Caco-2 (cell line): ENCODE measurements around the gene ESYT1. TPM values are rescaled to one million over a fixed set of nuclear protein-coding genes. Genes with fewer than 3 reads are reported as not detected.

Experiments used
- BruUV-seq: library from RNA; stranded (reverse); fragments of 400-500 nt; replicated peaks from 2 replicates; lab custom pipeline; 2021; lab: Mats Ljungman, UMichigan
- CTCF ChIA-PET: fragments of 300-600 bp; sonication (Branson Sonifier 250); formaldehyde crosslinking; loops from one replicate; lab custom pipeline; 2022; ENCODE audit warnings: antibody characterized with exemption; lab: Charles Lee
- POLR2A ChIA-PET: fragments of 300-600 bp; sonication (Branson Sonifier 250); formaldehyde crosslinking; loops from one replicate; lab custom pipeline; 2022; ENCODE audit warnings: antibody characterized with exemption; lab: Charles Lee
- DNase-seq, 2 experiments: peaks; one replicate each; pipeline versions ENCODE4 v3.0.0 to v3.0.0-alpha.2; 2020 to 2022
- H3K27me3 ChIP-seq: replicated peaks from 2 replicates; pipeline ENCODE4 v1.6.0; 2011; ENCODE audit warnings: low read length; ENCODE audit not compliant: control insufficient read depth, insufficient read depth
- H3K36me3 ChIP-seq: 2 replicates; pipeline ENCODE4 v1.5.1; 2011; ENCODE audit warnings: low read length; ENCODE audit not compliant: control insufficient read depth, insufficient read depth
- H3K4me1 ChIP-seq: fragments of 250-450 bp; sonication (Bioruptor Pico); 2 replicates; pipeline ENCODE4 v1.5.1; 2020; ENCODE audit warnings: mild to moderate bottlenecking
- H3K4me3 ChIP-seq: 2 replicates; pipeline ENCODE4 v1.5.1; 2011; ENCODE audit warnings: low read depth, mild to moderate bottlenecking, control low read depth, low read length
- H3K9me3 ChIP-seq: fragments of 250-450 bp; sonication (Bioruptor Pico); 2 replicates; pipeline ENCODE4 v1.5.1; 2020; ENCODE audit warnings: mild to moderate bottlenecking, moderate library complexity
- H3K27ac Mint-ChIP-seq: one replicate; pipeline ENCODE4 v1.8.0; 2022; ENCODE audit warnings: mixed read lengths; ENCODE audit not compliant: unreplicated experiment
- H3K27me3 Mint-ChIP-seq: one replicate; pipeline ENCODE4 v1.8.0; 2022; ENCODE audit warnings: mixed read lengths; ENCODE audit not compliant: insufficient read depth, unreplicated experiment
- H3K36me3 Mint-ChIP-seq: one replicate; pipeline ENCODE4 v1.8.0; 2022; ENCODE audit warnings: mild to moderate bottlenecking, mixed read lengths; ENCODE audit not compliant: insufficient read depth, unreplicated experiment
- H3K4me1 Mint-ChIP-seq: one replicate; pipeline ENCODE4 v1.8.0; 2022; ENCODE audit warnings: low read depth, mixed read lengths; ENCODE audit not compliant: unreplicated experiment
- H3K4me3 Mint-ChIP-seq: one replicate; pipeline ENCODE4 v1.8.0; 2022; ENCODE audit warnings: mild to moderate bottlenecking, moderate library complexity, mixed read lengths; ENCODE audit not compliant: unreplicated experiment
- H3K9me3 Mint-ChIP-seq: one replicate; pipeline ENCODE4 v1.8.0; 2022; ENCODE audit warnings: mixed read lengths; ENCODE audit not compliant: unreplicated experiment
- CTCF ChIP-seq, 2 experiments: fragments of 200-600 bp in 1 of 2; IDR thresholded peaks; 1 replicate in 1 of 2; 2 replicates in 1 of 2; pipeline versions ENCODE4 v1.5.1 to v1.8.0; 2011 to 2022; ENCODE audit warnings: antibody characterized with exemption in 1 of 2, control low read depth in 1 of 2, inconsistent platforms in 1 of 2, low read depth in 1 of 2, low read length in 1 of 2, mild to moderate bottlenecking in 1 of 2, moderate library complexity in 1 of 2; ENCODE audit not compliant: insufficient read depth in 1 of 2, severe bottlenecking in 1 of 2, unreplicated experiment in 1 of 2
- intact Hi-C: fragments of 100-400 bp; cut with micrococcal nuclease; formaldehyde crosslinking; loops from one replicate; pipeline ENCODE4 v1.10.0; 2022; ENCODE audit not compliant: unreplicated experiment
- total RNA-seq: library from RNA; stranded (reverse); gene quantifications from 2 replicates; pipeline ENCODE4 v1.2.3, GENCODE V29; 2022

The ESYT1 gene
- total RNA-seq, 1 experiment from 2014 or later: 79.0 TPM

GRCh38 chr12:56122637-56123036 lies 5.4 kb upstream of the ESYT1 start:
- H3K4me3 ChIP-seq: no peak overlapping the region
- DNase-seq: peak in 1 of 2 experiments; percentile 27

GRCh38 chr12:56124133-56124532 lies 3.9 kb upstream of the ESYT1 start:
- BruUV-seq: no TSS peak
- Histone ChIP-seq H3K36me3 (no peaks in the 10 kb centered on the region), H3K4me1 (peaks cover 25% of the 10 kb centered on the region), H3K27me3 (no peaks in the 10 kb centered on the region), H3K4me3 (no peak overlapping the region), H3K9me3 (no peaks in the 10 kb centered on the region)
- Mint-ChIP-seq H3K4me1 (peaks cover 28% of the 10 kb centered on the region), H3K36me3 (peaks cover 26% of the 10 kb centered on the region), H3K27ac (peak overlapping the region; percentile 19), H3K27me3 (no peaks in the 10 kb centered on the region), H3K9me3 (no peaks in the 10 kb centered on the region), H3K4me3 (no peak overlapping the region)
- intact Hi-C loops: no loop called here
- CTCF ChIA-PET: interaction anchor here (0.6 to 1.2 kb wide), 3 partner anchors 19 to 179 kb away, joined by 3 to 4 read pairs (median 3); partner anchors contain the start of gene SMARCC2
- DNase-seq: no peak
- POLR2A ChIA-PET: no interaction called here
- TF ChIP-seq CTCF (IDR thresholded peaks at IDR 0.05; ENCODE audit: insufficient read depth in 1 of 2, low read depth in 1 of 2, low read length in 1 of 2, severe bottlenecking in 1 of 2, unreplicated experiment in 1 of 2): no peak

More at GRCh38 chr12:56122637-56123036, 5.4 kb upstream of the ESYT1 start:
- peak overlapping the region; percentile 35 for H3K27ac Mint-ChIP-seq
- ChIA-PET CTCF (no interaction called here), POLR2A (interaction anchor here (0.9 kb wide), 1 partner anchor 99 kb away, joined by 4 read pairs; the partner anchor contains the start of gene RNF41)
- no peaks in the 10 kb centered on the region for H3K36me3 ChIP-seq
- H3K4me1 ChIP-seq: peaks cover 30% of the 10 kb centered on the region
- H3K4me1 Mint-ChIP-seq: peaks cover 31% of the 10 kb centered on the region
- intact Hi-C loops: no loop called here
- peaks cover 24% of the 10 kb centered on the region for H3K36me3 Mint-ChIP-seq
- no peak for TF ChIP-seq CTCF (IDR thresholded peaks at IDR 0.05; ENCODE audit: insufficient read depth in 1 of 2, low read depth in 1 of 2, low read length in 1 of 2, severe bottlenecking in 1 of 2, unreplicated experiment in 1 of 2)
- H3K27me3 ChIP-seq: no peaks in the 10 kb centered on the region
- H3K9me3 Mint-ChIP-seq: no peaks in the 10 kb centered on the region
- BruUV-seq: no TSS peak
- no peaks in the 10 kb centered on the region for H3K9me3 ChIP-seq
- no peak overlapping the region for H3K4me3 Mint-ChIP-seq
- H3K27me3 Mint-ChIP-seq: no peaks in the 10 kb centered on the region

- Mint-ChIP-seq H3K27me3 (no peaks in the 10 kb centered on the region), H3K9me3 (no peaks in the 10 kb centered on the region), H3K4me3 (peak overlapping the region; percentile 89), H3K36me3 (peaks cover 50% of the 10 kb centered on the region), H3K27ac (peak overlapping the region; percentile 91), H3K4me1 (peaks cover 35% of the 10 kb centered on the region)
- DNase-seq: no peak
- Histone ChIP-seq H3K4me3 (0 out of 2 replicates have a peak overlapping the region, but pooled peaks have one; percentile 40), H3K4me1 (peaks cover 29% of the 10 kb centered on the region), H3K36me3 (peaks cover 4% of the 10 kb centered on the region), H3K9me3 (no peaks in the 10 kb centered on the region), H3K27me3 (no peaks in the 10 kb centered on the region)
- no peak for TF ChIP-seq CTCF (IDR thresholded peaks at IDR 0.05; ENCODE audit: insufficient read depth in 1 of 2, low read depth in 1 of 2, low read length in 1 of 2, severe bottlenecking in 1 of 2, unreplicated experiment in 1 of 2)
- intact Hi-C loops: loop anchor here (1.0 to 2.0 kb wide), 4 partner anchors 62 to 140 kb away; partner anchors contain the start of genes ANKRD52, COQ10A, NABP2 and SMARCC2
- ChIA-PET CTCF (interaction anchor here (0.6 to 2.8 kb wide), 5 partner anchors 8 to 510 kb away, joined by 3 to 66 read pairs (median 16); partner anchors contain the start of genes MYL6B, SMARCC2 and ZC3H10), POLR2A (interaction anchor here (0.5 to 1.9 kb wide), 5 partner anchors 9 to 63 kb away, joined by 3 to 19 read pairs (median 4); partner anchors contain the start of genes MYL6, SMARCC2 and ZC3H10)
- no TSS peak for BruUV-seq
Measured at GRCh38 chr12:56126732-56127239, 1.3 kb upstream of the ESYT1 start.
